K562 (cell line): ENCODE data around the gene CLDN1. TPM values are rescaled to one million over a fixed set of nuclear protein-coding genes. Genes with fewer than 3 reads are reported as not detected.

Experiments used
- ATAC-seq: fragments of 200-7000 bp; cut with Tn5 transposase; 3 replicates; pipeline ENCODE4 v1.9.1; 2020; ENCODE audit warnings: moderate library complexity
- BruUV-seq: library from RNA; stranded (reverse); fragments of 400-500 nt; replicated peaks from 2 replicates; lab custom pipeline; 2021; lab: Mats Ljungman, UMichigan
- CTCF ChIA-PET: fragments of 300-600 bp; formaldehyde crosslinking; extraction: SDS; loops from one replicate; lab custom pipeline; 2021; ENCODE audit warnings: low intra/inter-chr PET ratio; lab: Yijun Ruan, JAX
- POLR2A ChIA-PET: fragments of 300-600, 350-650 bp; sonication (Branson Sonifier 250); formaldehyde crosslinking; extraction: SDS; loops from one replicate; lab custom pipeline; 2021; ENCODE audit warnings: antibody characterized with exemption, inconsistent platforms; lab: Yijun Ruan, JAX
- DNase-seq, 4 experiments: peaks; one replicate each; pipeline versions ENCODE4 v3.0.0 to v3.0.0-alpha.2; 2011 to 2018; ENCODE audit warnings: low spot score in 3 of 4, mixed read lengths in 3 of 4; ENCODE audit errors: extremely low read depth in 1 of 4
- FAIRE-seq: peaks from 2 replicates; lab custom pipeline; 2011; peaks lifted over from hg19 to GRCh38; lab: Jason Lieb, UNC
- H2AFZ ChIP-seq: 2 replicates; pipeline ENCODE4 v1.6.0; 2011; ENCODE audit warnings: low read depth, low read length, control low read depth, inconsistent platforms
- H3K27ac ChIP-seq: fragments of 200-600 bp; 3 replicates; pipeline ENCODE4 v1.8.0; 2011; ENCODE audit warnings: low read depth, mild to moderate bottlenecking, control low read depth, inconsistent platforms, low read length, moderate library complexity, mixed read lengths; ENCODE audit errors: extremely low read depth
- H3K27me3 ChIP-seq, 2 experiments: fragments of 300-600 bp in 1 of 2; 2 replicates in 1 of 2; 3 replicates in 1 of 2; pipeline versions ENCODE4 v1.6.0 to v1.8.0; 2011; ENCODE audit warnings: inconsistent platforms in 2 of 2, low read length in 2 of 2, mild to moderate bottlenecking in 1 of 2, mixed read lengths in 1 of 2, moderate library complexity in 1 of 2; ENCODE audit not compliant: control insufficient read depth in 2 of 2, insufficient read depth in 2 of 2
- H3K36me3 ChIP-seq: fragments of 300-600 bp; 3 replicates; pipeline ENCODE4 v1.8.0; 2011; ENCODE audit warnings: mild to moderate bottlenecking, low read length, inconsistent platforms; ENCODE audit not compliant: control insufficient read depth, insufficient read depth
- H3K4me1 ChIP-seq, 2 experiments: fragments of 200-600 bp in 1 of 2; replicated peaks in 1 of 2; 2 replicates in 1 of 2; 3 replicates in 1 of 2; pipeline versions ENCODE4 v1.5.1 to v1.8.0; 2011; ENCODE audit warnings: inconsistent platforms in 2 of 2, low read length in 2 of 2, mild to moderate bottlenecking in 1 of 2, mixed read lengths in 1 of 2, moderate library complexity in 1 of 2; ENCODE audit not compliant: control insufficient read depth in 2 of 2, insufficient read depth in 2 of 2
- H3K4me2 ChIP-seq: 2 replicates; pipeline ENCODE4 v1.6.1; 2011; ENCODE audit warnings: low read length, control low read depth, inconsistent platforms, mixed read lengths; ENCODE audit not compliant: insufficient read depth
- H3K4me3 ChIP-seq: fragments of 200-600 bp; sonication (generic), shearing (Covaris generic); 2 replicates; pipeline ENCODE4 v1.5.1; 2016; ENCODE audit warnings: control low read depth, inconsistent platforms
- H3K79me2 ChIP-seq: fragments of 200-600 bp; 3 replicates; pipeline ENCODE4 v1.8.0; 2011; ENCODE audit warnings: low read length, inconsistent platforms; ENCODE audit not compliant: control insufficient read depth, insufficient read depth
- H3K9ac ChIP-seq, 2 experiments: 2 replicates each; pipeline versions ENCODE4 v1.6.0 to v1.6.1; 2011; ENCODE audit warnings: low read depth in 2 of 2, low read length in 2 of 2, control low read depth in 1 of 2, inconsistent platforms in 1 of 2, mild to moderate bottlenecking in 1 of 2, mixed read lengths in 1 of 2; ENCODE audit not compliant: insufficient read depth in 1 of 2
- H3K9me1 ChIP-seq: one replicate; pipeline ENCODE4 v1.6.0; 2011; ENCODE audit warnings: inconsistent platforms, mild to moderate bottlenecking, low read length, moderate library complexity; ENCODE audit not compliant: control insufficient read depth, insufficient read depth
- H3K9me3 ChIP-seq: replicated peaks from 2 replicates; pipeline ENCODE4 v1.5.1; 2011; ENCODE audit warnings: low read depth, low read length, inconsistent platforms; ENCODE audit not compliant: control insufficient read depth, insufficient read depth
- H4K20me1 ChIP-seq: replicated peaks from 2 replicates; pipeline ENCODE4 v1.6.1; 2011; ENCODE audit warnings: low read length, inconsistent platforms, mixed read lengths; ENCODE audit not compliant: control insufficient read depth, insufficient read depth
- CCAR2 ChIP-seq: fragments of 200-400 bp; formaldehyde crosslinking; IDR thresholded peaks from 2 replicates; pipeline ENCODE4 v1.6.1; 2017; ENCODE audit warnings: mild to moderate bottlenecking, low read depth, low read length
- FIP1L1 ChIP-seq: fragments of 200-400 bp; formaldehyde crosslinking; IDR thresholded peaks from 2 replicates; pipeline ENCODE4 v1.6.1; 2018; ENCODE audit warnings: mild to moderate bottlenecking, low read depth, low read length; ENCODE audit not compliant: poor library complexity, severe bottlenecking
- HDAC3 ChIP-seq: fragments of 450-650 bp; IDR thresholded peaks from 2 replicates; pipeline ENCODE4 v1.6.1; 2018; ENCODE audit warnings: borderline replicate concordance, mild to moderate bottlenecking, moderate library complexity; ENCODE audit not compliant: partially characterized antibody
- MTA1 ChIP-seq: fragments of 450-650 bp; IDR thresholded peaks from 2 replicates; pipeline ENCODE4 v1.6.1; 2017; ENCODE audit warnings: borderline replicate concordance
- NCOA2 ChIP-seq, 2 experiments: fragments of 450-650 bp; IDR thresholded peaks; 2 replicates each; pipeline ENCODE4 v1.6.1; 2018; ENCODE audit warnings: mild to moderate bottlenecking in 2 of 2, moderate library complexity in 1 of 2; ENCODE audit not compliant: partially characterized antibody in 2 of 2
- NFATC3 ChIP-seq: fragments of 450-650 bp; IDR thresholded peaks from 2 replicates; pipeline ENCODE4 v1.6.1; 2017; ENCODE audit warnings: mild to moderate bottlenecking
- PPARD ChIP-seq: fragments of 250-450 bp; sonication (Bioruptor Pico); IDR thresholded peaks from 2 replicates; pipeline ENCODE4 v1.8.0; 2022; ENCODE audit warnings: inconsistent platforms, mild to moderate bottlenecking, moderate library complexity
- SMARCA5 ChIP-seq: fragments of 450-650 bp; IDR thresholded peaks from 2 replicates; pipeline ENCODE4 v1.6.1; 2016
- SMARCB1 ChIP-seq: IDR thresholded peaks from 2 replicates; pipeline ENCODE4 v1.6.1; 2011; ENCODE audit warnings: improper control_type of control experiment, low read depth; ENCODE audit not compliant: insufficient read length
- THRA ChIP-seq: fragments of 450-650 bp; IDR thresholded peaks from 2 replicates; pipeline ENCODE4 v1.6.1; 2017; ENCODE audit warnings: mild to moderate bottlenecking, moderate library complexity
- in situ Hi-C: fragments of 300-500 bp; cut with MboI; formaldehyde crosslinking; loops from 4 replicates; pipeline ENCODE4 v1.15.0; 2018; ENCODE audit warnings: inconsistent platforms, mixed read lengths
- intact Hi-C: fragments of 100-400 bp; cut with micrococcal nuclease; formaldehyde crosslinking; loops from 2 replicates; pipeline ENCODE4 v1.14.2; 2022
- polyA plus RNA-seq, 8 experiments: library from polyadenylated mRNA; depleted of rRNA in 4 of 8; stranded (reverse) in 5 of 8; unstranded in 3 of 8; fragments of >200 nt; fragmentation: Nextera tagmentation in 2 of 8; fragmentation: Illumina TruSeq in 1 of 8; extraction: Ambion mirVana in 2 of 8; extraction: Trizol in 1 of 8; gene quantifications; 2 replicates each; pipeline versions ENCODE4 v1.2.1 to v1.2.3, GENCODE V29; 2011 to 2014; ENCODE audit warnings: inconsistent platforms in 1 of 8, missing spikeins in 1 of 8
- total RNA-seq, 7 experiments: library from RNA; depleted of rRNA in 6 of 7; stranded (reverse); fragments of >200 nt in 6 of 7; fragmentation: Illumina TruSeq in 2 of 7; extraction: Trizol in 2 of 7; gene quantifications; 2 replicates each; pipeline versions ENCODE4 v1.2.1 to v1.2.3, GENCODE V29; 2011 to 2021; ENCODE audit warnings: low replicate concordance in 1 of 7
- TF ChIP-seq, protein P1 (sequence below): fragments of 200-400 bp; formaldehyde crosslinking; IDR thresholded peaks from 2 replicates; pipeline ENCODE4 v1.6.1; 2017; ENCODE audit warnings: mild to moderate bottlenecking, low read depth, low read length, moderate library complexity
- TF ChIP-seq, protein P2 (sequence below): sonication (generic); formaldehyde crosslinking; IDR thresholded peaks from 2 replicates; pipeline ENCODE4 v1.8.0; 2022; ENCODE audit warnings: mild to moderate bottlenecking, missing genetic modification reagents
- TF ChIP-seq, protein P3 (sequence below): sonication (generic); formaldehyde crosslinking; IDR thresholded peaks from 2 replicates; pipeline ENCODE4 v1.8.0; 2022; ENCODE audit warnings: mild to moderate bottlenecking, missing genetic modification reagents

Gene CLDN1
- total and polyA plus RNA-seq, 9 of the 15 experiments (the other 6 are each of a cell fraction or from before 2014, with no cell fraction given): 0.16 TPM; not detected in 8

DNA sequence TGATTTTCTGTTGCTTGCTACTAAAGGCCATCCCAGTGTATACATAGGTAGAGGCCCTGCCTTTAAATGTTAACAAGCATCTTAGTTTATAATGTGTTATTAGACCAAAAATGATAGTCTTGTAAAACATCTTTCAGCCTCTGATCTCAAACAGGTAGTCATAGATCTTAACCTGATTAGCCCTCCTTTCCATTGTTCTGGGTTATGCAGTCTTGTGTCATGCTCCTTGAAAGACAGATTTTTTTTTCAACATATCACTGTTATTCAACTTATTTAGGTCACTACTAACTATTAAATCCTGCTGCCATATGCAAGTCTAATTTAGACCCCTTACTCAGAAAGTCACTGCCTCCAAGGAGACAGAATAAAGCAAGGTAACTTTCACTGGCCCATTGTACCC is 46.6 kb upstream of the CLDN1 start:
- Histone ChIP-seq H4K20me1 (no peaks in the 10 kb centered on the region), H3K9ac (no peak overlapping the region), H2AFZ (no peak overlapping the region), H3K36me3 (no peaks in the 10 kb centered on the region), H3K9me3 (peaks cover 2% of the 10 kb centered on the region; the same call in 1 of the 2 replicates), H3K4me1 (no peaks in the 10 kb centered on the region), H3K9me1 (no peaks in the 10 kb centered on the region), H3K27ac (no peak overlapping the region), H3K4me3 (no peak overlapping the region), H3K27me3 (no peaks in the 10 kb centered on the region), H3K79me2 (no peaks in the 10 kb centered on the region), H3K4me2 (no peak overlapping the region)
- CTCF ChIA-PET: no interaction called here
- in situ Hi-C loops: no loop called here
- FAIRE-seq: no peak
- no peak for ATAC-seq
- intact Hi-C loops: no loop called here
- BruUV-seq: no TSS peak
- no peak for DNase-seq
- POLR2A ChIA-PET: no interaction called here
- TF ChIP-seq HDAC3 (no peak), PPARD (CRISPR knock-in tag) (no peak), SMARCA5 (no peak), NFATC3 (no peak), THRA (no peak), CCAR2 (no peak), MTA1 (no peak), FIP1L1 (no peak), NCOA2 (IDR thresholded peaks at IDR 0.05; ENCODE audit: partially characterized antibody in 2 of 2) (no peak), SMARCB1 (no peak)
- TF ChIP-seq, protein P1, sequence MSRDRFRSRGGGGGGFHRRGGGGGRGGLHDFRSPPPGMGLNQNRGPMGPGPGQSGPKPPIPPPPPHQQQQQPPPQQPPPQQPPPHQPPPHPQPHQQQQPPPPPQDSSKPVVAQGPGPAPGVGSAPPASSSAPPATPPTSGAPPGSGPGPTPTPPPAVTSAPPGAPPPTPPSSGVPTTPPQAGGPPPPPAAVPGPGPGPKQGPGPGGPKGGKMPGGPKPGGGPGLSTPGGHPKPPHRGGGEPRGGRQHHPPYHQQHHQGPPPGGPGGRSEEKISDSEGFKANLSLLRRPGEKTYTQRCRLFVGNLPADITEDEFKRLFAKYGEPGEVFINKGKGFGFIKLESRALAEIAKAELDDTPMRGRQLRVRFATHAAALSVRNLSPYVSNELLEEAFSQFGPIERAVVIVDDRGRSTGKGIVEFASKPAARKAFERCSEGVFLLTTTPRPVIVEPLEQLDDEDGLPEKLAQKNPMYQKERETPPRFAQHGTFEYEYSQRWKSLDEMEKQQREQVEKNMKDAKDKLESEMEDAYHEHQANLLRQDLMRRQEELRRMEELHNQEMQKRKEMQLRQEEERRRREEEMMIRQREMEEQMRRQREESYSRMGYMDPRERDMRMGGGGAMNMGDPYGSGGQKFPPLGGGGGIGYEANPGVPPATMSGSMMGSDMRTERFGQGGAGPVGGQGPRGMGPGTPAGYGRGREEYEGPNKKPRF: no peak
- TF ChIP-seq, protein P2, sequence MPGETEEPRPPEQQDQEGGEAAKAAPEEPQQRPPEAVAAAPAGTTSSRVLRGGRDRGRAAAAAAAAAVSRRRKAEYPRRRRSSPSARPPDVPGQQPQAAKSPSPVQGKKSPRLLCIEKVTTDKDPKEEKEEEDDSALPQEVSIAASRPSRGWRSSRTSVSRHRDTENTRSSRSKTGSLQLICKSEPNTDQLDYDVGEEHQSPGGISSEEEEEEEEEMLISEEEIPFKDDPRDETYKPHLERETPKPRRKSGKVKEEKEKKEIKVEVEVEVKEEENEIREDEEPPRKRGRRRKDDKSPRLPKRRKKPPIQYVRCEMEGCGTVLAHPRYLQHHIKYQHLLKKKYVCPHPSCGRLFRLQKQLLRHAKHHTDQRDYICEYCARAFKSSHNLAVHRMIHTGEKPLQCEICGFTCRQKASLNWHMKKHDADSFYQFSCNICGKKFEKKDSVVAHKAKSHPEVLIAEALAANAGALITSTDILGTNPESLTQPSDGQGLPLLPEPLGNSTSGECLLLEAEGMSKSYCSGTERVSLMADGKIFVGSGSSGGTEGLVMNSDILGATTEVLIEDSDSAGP (CRISPR knock-in tag): no peak
- TF ChIP-seq, protein P3, sequence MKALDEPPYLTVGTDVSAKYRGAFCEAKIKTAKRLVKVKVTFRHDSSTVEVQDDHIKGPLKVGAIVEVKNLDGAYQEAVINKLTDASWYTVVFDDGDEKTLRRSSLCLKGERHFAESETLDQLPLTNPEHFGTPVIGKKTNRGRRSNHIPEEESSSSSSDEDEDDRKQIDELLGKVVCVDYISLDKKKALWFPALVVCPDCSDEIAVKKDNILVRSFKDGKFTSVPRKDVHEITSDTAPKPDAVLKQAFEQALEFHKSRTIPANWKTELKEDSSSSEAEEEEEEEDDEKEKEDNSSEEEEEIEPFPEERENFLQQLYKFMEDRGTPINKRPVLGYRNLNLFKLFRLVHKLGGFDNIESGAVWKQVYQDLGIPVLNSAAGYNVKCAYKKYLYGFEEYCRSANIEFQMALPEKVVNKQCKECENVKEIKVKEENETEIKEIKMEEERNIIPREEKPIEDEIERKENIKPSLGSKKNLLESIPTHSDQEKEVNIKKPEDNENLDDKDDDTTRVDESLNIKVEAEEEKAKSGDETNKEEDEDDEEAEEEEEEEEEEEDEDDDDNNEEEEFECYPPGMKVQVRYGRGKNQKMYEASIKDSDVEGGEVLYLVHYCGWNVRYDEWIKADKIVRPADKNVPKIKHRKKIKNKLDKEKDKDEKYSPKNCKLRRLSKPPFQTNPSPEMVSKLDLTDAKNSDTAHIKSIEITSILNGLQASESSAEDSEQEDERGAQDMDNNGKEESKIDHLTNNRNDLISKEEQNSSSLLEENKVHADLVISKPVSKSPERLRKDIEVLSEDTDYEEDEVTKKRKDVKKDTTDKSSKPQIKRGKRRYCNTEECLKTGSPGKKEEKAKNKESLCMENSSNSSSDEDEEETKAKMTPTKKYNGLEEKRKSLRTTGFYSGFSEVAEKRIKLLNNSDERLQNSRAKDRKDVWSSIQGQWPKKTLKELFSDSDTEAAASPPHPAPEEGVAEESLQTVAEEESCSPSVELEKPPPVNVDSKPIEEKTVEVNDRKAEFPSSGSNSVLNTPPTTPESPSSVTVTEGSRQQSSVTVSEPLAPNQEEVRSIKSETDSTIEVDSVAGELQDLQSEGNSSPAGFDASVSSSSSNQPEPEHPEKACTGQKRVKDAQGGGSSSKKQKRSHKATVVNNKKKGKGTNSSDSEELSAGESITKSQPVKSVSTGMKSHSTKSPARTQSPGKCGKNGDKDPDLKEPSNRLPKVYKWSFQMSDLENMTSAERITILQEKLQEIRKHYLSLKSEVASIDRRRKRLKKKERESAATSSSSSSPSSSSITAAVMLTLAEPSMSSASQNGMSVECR (CRISPR knock-in tag): no peak
